ENCODE results near the gene SUGCT. TPM values are rescaled to one million over a fixed set of nuclear protein-coding genes. Genes with fewer than 3 reads are reported as not detected.

Gene SUGCT
- total RNA-seq, 1 experiment from 2014 or later: 9.9 TPM

DNA sequence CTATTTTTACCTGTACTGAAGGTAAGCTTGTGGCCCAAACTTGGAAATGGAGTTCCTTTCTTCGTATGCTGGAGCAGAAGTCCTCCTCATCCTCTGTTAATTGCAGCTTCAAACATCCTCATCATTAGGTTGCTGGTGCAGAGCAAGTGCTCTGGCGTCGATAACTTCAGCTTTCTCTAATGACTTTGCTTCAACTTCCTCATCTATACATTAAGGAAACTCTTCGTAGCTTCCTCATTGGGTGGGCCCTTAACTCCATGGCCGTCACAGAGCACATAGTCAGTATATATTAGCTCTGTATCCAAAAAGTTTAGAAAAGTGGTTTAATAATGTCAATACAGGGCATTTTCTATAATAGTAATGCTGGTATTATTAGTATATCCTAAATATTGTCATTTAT is 447.7 kb downstream of the SUGCT start:
- intact Hi-C loops (cut with micrococcal nuclease; ENCODE audit: unreplicated experiment): no loop called here
- no peaks in the 10 kb centered on the region for H3K27me3 ChIP-seq (replicated peaks; ENCODE audit: control insufficient read depth, insufficient read depth, low read length)
- no peaks in the 10 kb centered on the region for H3K36me3 ChIP-seq (ENCODE audit: control insufficient read depth, insufficient read depth, low read length)
- H3K4me1 ChIP-seq: no peaks in the 10 kb centered on the region
- no peaks in the 10 kb centered on the region for H3K4me1 Mint-ChIP-seq (ENCODE audit: low read depth, unreplicated experiment)
- ChIA-PET CTCF (no interaction called here), POLR2A (no interaction called here)
- no peak for TF ChIP-seq CTCF (IDR thresholded peaks at IDR 0.05; ENCODE audit: insufficient read depth in 1 of 2, low read depth in 1 of 2, low read length in 1 of 2, severe bottlenecking in 1 of 2, unreplicated experiment in 1 of 2)
- DNase-seq: no peak
- H3K27ac Mint-ChIP-seq (ENCODE audit: unreplicated experiment): no peak overlapping the region
- H3K4me3 Mint-ChIP-seq (ENCODE audit: unreplicated experiment): no peak overlapping the region
- no peaks in the 10 kb centered on the region for H3K36me3 Mint-ChIP-seq (ENCODE audit: insufficient read depth, unreplicated experiment)
- H3K27me3 Mint-ChIP-seq (ENCODE audit: insufficient read depth, unreplicated experiment): no peaks in the 10 kb centered on the region
- H3K9me3 Mint-ChIP-seq (ENCODE audit: unreplicated experiment): no peaks in the 10 kb centered on the region
- H3K9me3 ChIP-seq: no peaks in the 10 kb centered on the region
- BruUV-seq (replicated peaks): no TSS peak
- H3K4me3 ChIP-seq (ENCODE audit: low read depth, low read length): no peak overlapping the region

DNA sequence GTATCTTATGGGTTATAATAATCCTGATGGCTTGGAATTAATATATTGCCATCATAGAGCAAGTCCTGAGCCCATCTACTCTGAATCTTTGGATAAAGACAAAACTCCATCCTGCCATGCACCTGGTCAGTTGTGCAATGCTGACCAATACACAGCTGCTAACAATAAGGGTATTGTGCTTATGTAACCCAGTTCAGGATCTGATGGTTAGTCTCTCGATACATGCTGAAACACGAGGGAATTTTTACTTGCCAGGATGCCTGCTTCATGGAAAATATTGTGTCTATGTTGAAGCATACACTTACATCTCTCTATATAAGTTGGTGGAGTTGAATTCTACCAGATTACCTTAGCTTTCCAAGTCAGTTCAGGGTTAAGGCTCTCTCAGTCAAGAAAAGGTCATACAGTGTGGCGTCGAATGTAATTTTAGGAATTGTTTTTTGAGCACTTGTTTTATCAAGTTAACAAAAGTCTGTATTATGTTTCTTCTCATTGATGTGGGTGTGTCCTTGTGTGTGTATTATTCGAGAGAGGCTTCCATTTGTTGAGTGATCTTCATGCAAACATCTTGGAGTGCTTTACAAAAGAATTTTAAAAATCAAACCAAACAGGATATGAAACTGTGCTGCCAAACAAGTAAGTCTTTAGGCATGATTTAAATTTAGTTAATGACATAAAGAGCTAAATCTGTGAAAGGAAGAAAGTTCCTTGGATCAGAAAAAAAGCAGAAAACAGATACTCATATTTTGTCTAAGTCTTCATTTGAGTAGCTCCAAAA is 449.1 kb downstream of the SUGCT start:
- no peak for DNase-seq
- no peak overlapping the region for H3K4me3 ChIP-seq (ENCODE audit: low read depth, low read length)
- no peaks in the 10 kb centered on the region for H3K9me3 ChIP-seq
- H3K36me3 Mint-ChIP-seq (ENCODE audit: insufficient read depth, unreplicated experiment): no peaks in the 10 kb centered on the region
- H3K9me3 Mint-ChIP-seq (ENCODE audit: unreplicated experiment): no peaks in the 10 kb centered on the region
- no peak for TF ChIP-seq CTCF (IDR thresholded peaks at IDR 0.05; ENCODE audit: insufficient read depth in 1 of 2, low read depth in 1 of 2, low read length in 1 of 2, severe bottlenecking in 1 of 2, unreplicated experiment in 1 of 2)
- H3K4me3 Mint-ChIP-seq (ENCODE audit: unreplicated experiment): no peak overlapping the region
- no peaks in the 10 kb centered on the region for H3K36me3 ChIP-seq (ENCODE audit: control insufficient read depth, insufficient read depth, low read length)
- no peak overlapping the region for H3K27ac Mint-ChIP-seq (ENCODE audit: unreplicated experiment)
- no peaks in the 10 kb centered on the region for H3K27me3 Mint-ChIP-seq (ENCODE audit: insufficient read depth, unreplicated experiment)
- no peaks in the 10 kb centered on the region for H3K27me3 ChIP-seq (replicated peaks; ENCODE audit: control insufficient read depth, insufficient read depth, low read length)
- no peaks in the 10 kb centered on the region for H3K4me1 Mint-ChIP-seq (ENCODE audit: low read depth, unreplicated experiment)
- CTCF ChIA-PET: interaction anchor here (0.6 kb wide), 1 partner anchor 518 kb away, joined by 3 read pairs; no protein-coding TSS in a partner anchor
- no TSS peak for BruUV-seq (replicated peaks)
- intact Hi-C loops (cut with micrococcal nuclease; ENCODE audit: unreplicated experiment): no loop called here
- no peaks in the 10 kb centered on the region for H3K4me1 ChIP-seq
- POLR2A ChIA-PET: no interaction called here

GRCh38 chr7:40584667-40585433 is 450.0 kb downstream of the SUGCT start:
- ChIA-PET CTCF (interaction anchor here (0.6 kb wide), 1 partner anchor 519 kb away, joined by 3 read pairs; no protein-coding TSS in a partner anchor), POLR2A (no interaction called here)
- H3K27me3 Mint-ChIP-seq (ENCODE audit: insufficient read depth, unreplicated experiment): no peaks in the 10 kb centered on the region
- H3K36me3 Mint-ChIP-seq (ENCODE audit: insufficient read depth, unreplicated experiment): no peaks in the 10 kb centered on the region
- Histone ChIP-seq H3K4me3 (ENCODE audit: low read depth, low read length) (no peak overlapping the region), H3K36me3 (ENCODE audit: control insufficient read depth, insufficient read depth, low read length) (no peaks in the 10 kb centered on the region), H3K27me3 (replicated peaks; ENCODE audit: control insufficient read depth, insufficient read depth, low read length) (no peaks in the 10 kb centered on the region), H3K9me3 (no peaks in the 10 kb centered on the region), H3K4me1 (no peaks in the 10 kb centered on the region)
- H3K27ac Mint-ChIP-seq (ENCODE audit: unreplicated experiment): no peak overlapping the region
- no peaks in the 10 kb centered on the region for H3K9me3 Mint-ChIP-seq (ENCODE audit: unreplicated experiment)
- no peaks in the 10 kb centered on the region for H3K4me1 Mint-ChIP-seq (ENCODE audit: low read depth, unreplicated experiment)
- intact Hi-C loops (cut with micrococcal nuclease; ENCODE audit: unreplicated experiment): no loop called here
- BruUV-seq (replicated peaks): no TSS peak
- no peak overlapping the region for H3K4me3 Mint-ChIP-seq (ENCODE audit: unreplicated experiment)
- TF ChIP-seq CTCF (IDR thresholded peaks at IDR 0.05; ENCODE audit: insufficient read depth in 1 of 2, low read depth in 1 of 2, low read length in 1 of 2, severe bottlenecking in 1 of 2, unreplicated experiment in 1 of 2): no peak
- DNase-seq: no peak
